Measurements from ENCODE around the gene BPTF.
"Not testable (repeated sequence)": the region's sequence is repeated elsewhere in the genome, so short reads cannot be mapped to it uniquely, and the experiment has no call there.

BPTF gene, protein sequence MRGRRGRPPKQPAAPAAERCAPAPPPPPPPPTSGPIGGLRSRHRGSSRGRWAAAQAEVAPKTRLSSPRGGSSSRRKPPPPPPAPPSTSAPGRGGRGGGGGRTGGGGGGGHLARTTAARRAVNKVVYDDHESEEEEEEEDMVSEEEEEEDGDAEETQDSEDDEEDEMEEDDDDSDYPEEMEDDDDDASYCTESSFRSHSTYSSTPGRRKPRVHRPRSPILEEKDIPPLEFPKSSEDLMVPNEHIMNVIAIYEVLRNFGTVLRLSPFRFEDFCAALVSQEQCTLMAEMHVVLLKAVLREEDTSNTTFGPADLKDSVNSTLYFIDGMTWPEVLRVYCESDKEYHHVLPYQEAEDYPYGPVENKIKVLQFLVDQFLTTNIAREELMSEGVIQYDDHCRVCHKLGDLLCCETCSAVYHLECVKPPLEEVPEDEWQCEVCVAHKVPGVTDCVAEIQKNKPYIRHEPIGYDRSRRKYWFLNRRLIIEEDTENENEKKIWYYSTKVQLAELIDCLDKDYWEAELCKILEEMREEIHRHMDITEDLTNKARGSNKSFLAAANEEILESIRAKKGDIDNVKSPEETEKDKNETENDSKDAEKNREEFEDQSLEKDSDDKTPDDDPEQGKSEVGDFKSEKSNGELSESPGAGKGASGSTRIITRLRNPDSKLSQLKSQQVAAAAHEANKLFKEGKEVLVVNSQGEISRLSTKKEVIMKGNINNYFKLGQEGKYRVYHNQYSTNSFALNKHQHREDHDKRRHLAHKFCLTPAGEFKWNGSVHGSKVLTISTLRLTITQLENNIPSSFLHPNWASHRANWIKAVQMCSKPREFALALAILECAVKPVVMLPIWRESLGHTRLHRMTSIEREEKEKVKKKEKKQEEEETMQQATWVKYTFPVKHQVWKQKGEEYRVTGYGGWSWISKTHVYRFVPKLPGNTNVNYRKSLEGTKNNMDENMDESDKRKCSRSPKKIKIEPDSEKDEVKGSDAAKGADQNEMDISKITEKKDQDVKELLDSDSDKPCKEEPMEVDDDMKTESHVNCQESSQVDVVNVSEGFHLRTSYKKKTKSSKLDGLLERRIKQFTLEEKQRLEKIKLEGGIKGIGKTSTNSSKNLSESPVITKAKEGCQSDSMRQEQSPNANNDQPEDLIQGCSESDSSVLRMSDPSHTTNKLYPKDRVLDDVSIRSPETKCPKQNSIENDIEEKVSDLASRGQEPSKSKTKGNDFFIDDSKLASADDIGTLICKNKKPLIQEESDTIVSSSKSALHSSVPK (N-terminal part only)

DNA sequence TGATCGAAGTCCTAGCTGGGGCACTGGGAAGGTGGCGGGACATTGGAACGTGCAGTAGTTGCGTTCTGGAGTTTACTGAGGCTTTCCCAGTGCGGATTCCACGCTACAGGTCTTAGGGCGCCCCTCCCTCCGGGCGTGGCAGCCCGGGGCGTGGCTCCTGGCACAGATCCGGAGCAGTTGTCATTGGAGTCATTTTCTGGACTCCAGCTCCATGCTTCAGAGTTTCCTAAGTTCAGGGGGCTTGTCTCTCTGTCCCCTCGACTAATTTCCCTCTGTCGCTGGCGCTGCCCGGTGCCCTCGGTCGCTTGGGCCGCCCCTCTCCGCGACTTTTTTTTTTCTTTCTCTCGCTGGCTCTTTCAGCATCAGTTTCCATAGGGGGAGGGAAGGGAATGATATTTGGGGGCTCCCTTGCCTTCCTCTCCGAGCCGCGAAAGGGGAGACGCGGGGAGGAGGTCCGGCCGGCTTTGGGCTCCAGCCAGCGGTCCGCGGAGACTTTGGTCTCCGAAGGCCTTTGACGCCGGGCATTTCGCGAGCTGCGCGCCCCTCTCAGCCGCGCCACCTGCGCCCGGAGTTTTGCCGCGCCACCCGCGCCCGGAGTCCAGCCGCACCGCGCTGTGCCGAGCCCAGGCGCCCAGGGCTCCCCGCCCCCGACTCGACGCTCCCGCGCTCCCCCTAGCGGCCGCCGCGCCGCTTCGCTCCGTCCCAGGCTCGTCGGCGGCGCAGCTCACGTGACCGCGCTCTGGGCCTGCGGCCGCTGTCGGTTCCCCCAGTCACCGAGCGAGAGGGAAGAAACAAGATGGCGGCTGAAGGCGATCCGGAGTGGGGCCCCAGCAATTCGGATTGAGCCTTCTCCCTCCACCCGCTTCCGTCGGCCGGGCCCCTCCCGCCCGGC, at the start of gene BPTF:
Gene BPTF (plus strand): TSS at position 769 of the 892 bp plus-strand sequence. CDS start 222 bp downstream, outside the sequence.
- DNase-seq = peak; percentile 91 to 94 (median 92)

DNA sequence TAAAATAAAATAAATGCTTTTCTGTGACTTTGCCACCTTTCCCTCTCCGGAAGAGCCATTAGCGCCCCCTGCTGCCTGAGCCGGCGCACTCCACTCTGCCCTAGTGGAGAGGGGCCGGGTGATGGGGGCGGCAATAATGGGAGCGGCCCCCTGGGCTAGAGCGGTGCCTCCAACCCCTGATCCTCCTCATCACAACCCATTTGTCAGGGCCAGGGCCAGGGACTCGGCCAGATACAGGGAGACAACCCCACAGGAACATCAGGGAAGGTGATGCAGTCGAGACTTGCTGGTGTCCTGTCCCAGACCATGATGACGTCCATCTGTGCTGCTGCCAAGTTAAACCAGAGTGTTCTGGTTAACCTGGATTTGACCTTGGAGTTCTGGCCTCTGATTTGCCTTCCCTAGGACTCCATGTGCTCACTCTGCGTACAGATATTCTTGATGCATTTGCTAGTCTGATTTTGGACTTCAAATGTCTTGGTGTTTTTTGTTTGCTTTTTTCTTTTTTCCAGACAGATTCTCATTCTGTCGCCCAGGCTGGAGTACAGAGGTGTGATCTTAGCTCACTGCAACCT, 46.1 kb upstream of the BPTF start:
- DNase-seq = no peak

DNA sequence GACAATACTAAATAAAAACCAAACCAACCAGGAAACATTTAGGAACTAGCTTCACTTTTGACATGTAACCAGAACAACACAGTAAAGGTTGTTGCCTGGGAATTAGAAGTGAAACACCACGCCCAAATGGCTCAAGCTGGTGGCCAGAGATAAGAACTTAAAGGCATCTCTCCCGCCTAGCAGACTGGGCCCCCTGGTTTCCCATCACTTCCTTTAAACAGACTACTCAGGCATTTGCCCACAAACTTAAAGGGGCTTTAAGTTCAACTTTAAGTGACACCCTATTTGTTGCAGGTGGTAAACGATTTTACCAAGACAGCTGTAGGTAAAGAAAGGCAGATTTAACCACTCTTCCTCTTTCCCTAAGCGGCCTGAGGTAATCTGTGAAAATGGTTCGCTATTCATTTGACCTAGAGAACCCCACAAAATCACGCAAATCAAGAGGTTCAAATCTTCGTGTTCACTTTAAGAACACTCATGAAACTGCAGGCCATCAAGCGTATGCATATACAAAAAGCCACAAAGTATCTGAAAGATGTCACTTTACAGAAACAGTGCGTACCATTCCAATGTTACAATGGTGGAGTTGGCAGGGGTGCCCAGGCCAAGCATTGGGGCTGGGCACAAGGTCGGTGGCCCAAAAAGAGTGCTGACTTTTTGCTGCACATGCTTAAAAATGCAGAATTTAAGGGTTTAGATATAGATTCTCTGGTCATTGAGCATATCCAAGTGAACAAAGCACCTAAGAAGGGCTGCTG, 40.8 kb upstream of the BPTF start:
- DNase-seq = no peak

DNA sequence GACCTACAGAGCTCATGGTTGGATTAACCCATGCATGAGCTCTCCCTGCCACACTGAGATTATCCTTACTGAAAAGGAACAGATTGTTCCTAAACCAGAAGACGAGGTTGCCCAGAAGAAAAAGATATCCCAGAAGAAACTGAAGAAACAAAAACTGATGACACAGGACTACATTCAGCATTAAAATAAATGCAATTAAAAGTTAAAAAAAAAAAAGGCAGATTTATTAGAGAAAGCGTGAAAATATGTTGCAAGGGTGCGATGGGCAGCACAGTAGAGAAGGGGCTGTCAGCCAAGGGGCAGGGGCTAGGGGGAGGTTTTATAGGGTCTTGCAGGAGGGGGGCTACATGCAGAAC, 40.2 kb upstream of the BPTF start:
- no peak for DNase-seq

DNA sequence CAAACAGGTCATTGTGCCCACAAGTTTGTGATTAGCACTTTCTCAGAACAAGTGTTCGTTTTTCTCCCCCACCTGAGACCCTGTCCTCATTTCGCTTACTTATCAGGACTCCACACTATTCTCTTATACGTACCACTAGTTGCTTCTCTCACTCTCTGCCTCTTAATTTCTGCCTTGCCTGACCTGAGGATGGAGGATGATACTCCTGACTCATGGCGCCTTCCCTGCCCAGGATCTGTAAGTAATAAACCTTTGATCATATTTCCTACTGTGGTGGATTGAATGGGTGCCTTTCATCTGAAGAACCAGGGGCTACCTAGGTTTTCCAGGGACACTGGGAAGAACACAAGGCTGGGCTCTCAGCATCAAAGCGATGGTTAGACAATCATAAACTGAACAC, 39.8 kb upstream of the BPTF start:
- no peak for DNase-seq

DNA sequence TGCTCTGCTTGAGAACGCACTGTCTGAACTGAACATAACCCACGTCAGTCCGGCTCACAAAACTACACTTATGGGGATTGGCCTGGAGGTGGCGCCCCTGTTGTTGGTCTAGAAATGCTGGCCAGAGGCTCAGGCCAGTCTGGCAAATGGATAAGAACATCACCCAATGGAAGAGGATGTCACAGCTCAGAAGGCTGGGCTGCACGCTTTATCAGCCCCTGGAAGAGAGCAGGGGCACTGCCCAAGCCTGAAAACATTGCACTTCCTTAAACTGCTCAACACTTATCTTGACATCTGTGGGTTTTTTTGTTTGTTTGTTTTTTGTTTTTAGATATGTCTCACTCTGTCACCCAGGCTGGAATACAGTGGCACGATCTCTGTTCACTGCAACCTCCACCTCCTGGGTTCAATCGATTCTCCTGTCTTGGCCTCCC, 24.8 kb upstream of the BPTF start:
- peak; percentile 16 to 64 (median 31) for DNase-seq

DNA sequence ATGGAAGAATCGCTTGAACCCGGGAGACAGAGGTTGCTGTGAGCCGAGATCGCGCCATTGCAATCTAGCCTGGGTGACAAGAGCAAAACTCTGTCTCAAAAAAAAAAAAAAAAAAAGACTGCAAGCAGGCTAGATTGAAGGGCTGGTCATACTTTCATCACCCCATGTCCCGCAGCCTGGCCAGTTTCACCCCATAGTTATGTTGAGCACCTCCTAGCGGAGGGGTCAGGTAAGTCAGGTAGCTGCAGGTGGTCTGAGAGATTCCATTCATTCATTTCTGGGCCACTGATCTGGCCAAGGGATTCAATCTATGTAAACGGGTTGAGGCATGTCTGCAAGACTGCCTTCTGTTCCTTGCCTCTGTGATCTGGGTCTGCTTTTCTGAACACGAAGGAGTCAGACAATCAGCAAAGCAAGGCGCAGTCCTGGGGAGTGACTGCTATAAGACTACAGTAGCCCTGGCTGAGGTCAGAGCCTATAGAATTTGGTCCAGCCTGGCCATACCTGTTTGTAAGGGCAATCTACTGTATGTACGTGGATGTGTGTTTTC, 23.6 kb upstream of the BPTF start:
- no peak for DNase-seq

DNA sequence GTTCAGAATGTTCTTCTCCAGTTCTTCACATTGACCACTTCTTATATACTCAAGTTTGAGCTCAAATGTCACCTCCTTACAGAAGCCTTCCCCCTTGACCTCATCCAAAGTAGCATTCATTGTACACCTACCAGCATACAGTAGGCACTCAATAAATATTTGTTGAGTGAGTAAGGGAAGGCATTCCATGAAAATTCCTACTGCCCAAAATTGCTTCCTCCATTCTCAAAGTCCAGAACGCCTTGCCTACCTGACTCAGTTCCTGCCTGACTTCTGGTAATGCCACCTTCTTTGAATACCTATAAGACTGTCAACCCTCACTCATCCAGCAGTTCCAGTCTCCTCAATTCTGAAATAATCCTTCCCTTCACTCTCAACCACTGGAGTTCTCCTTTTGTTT, 14.8 kb upstream of the BPTF start:
- DNase-seq = no peak

DNA sequence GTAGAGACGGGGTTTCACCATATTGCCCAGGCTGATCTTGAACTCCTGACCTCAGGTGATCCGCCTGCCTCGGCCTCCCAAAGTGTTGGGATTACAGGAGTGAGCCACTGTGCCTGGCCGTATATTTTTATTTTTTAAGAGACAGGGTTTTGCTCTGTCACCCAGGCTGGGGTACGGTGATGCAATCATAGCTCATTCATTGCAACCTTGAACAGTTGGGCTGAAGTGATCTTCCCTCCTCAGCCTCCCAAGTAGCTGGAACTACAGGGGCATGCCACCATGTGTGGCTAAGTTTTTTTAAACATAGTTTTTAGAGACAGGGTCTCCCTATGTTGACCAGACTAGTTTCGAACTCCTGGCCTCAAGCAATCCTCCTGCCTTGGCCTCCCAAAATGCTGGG, 12.9 kb upstream of the BPTF start:
- not testable (repeated sequence) for DNase-seq

DNA sequence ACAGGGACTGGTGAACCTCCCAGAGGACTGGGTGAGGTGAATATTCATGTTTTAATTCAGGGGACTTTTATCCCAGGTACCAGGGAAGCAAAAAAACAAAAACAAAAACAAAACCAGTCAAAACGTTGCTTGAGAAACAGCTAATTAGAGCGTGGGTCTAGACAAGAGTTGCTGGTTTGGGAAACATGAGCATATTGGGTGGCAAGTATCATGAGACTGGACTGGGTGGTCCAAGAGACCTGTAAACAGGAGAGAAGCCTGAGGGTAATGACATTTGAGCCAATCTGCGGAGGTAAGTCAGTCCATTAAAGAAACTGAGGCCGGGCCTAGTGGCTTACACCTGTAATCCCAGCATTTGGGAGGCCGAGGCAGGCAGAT, 11.5 kb upstream of the BPTF start:
- DNase-seq = no peak

DNA sequence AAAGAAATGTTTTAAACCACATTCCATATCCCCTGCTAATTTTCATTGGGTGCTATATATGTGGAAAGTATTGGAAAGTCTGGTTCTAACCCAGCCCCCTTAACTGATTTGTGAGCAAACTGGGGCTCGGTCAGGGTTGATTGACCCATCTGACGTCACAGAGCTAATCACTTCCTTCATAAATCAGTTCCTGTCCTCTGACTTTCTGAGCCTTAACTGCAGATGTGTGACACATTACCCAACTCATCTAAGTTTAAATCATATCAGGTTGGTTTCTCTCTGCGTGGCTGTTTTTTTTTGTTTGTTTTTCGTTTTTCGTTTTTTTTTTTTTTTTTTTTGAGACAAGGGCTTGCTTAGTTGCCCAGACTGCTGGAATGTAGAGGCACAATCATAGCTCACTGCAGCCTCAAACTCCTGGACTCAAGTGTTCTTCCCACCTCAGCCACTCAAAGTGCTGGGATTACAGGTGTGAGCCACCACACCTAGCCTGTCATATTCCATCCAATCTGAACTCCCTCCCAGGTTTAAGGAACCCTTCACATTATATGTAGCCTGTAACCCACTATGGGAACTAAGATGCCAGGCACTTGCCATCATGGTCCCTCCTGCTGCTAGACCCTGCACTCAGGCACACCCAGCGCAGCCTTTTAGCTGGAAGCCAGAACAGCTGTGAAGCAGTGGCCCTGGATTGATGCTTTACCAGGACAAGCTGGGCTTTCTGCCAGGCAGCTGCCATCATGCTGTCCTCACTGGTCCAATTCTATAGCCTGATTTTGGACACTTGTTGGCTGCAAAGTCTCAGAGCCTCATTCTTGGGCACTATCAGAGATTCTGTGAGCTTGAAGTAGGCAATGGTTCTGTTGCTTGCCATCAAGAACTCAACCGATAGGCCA, 6.9 kb upstream of the BPTF start:
- DNase-seq = no peak

DNA sequence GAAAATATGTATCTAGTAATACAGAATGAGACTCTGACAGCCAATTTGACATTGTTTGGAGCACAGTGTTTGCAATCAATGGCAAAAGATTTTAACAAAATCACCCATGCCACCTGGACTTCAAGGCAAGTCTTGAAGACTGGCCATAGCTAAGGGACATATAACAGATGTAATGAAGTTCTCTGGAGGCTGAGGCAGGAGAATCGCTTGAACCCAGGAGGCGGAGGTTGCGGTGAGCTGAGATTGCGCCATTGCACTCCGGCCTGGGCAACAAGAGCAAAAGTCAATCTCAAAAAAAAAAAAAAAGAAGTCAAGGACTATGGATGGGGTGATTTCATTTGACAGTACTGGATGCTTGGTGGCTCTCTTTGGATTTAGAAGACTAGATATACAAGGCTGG, 5.6 kb upstream of the BPTF start:
- DNase-seq = no peak

DNA sequence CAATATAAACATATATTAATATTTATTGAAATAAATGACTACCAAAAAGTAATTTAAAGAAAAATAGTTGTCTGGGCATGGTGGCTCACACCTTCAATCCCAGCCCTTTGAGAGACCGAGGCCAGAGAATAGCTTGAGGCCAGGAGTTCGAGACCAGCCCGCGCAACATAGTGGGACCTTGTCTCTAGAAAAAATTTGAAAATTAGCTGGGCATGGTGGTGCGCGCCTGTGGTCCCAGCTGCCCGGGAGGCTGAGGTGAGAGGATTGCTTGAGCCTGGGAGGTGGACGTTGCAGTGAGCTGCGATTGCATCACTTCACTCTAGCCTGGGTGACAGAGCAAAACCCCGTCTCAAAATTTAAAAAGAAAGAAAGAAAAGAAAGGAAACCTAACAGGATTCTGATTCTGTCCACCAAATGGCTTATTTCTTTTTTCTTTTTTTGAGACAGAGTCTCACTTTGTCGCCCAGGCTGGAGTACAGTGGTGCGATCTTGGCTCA, 3.4 kb upstream of the BPTF start:
- DNase-seq = no peak

DNA sequence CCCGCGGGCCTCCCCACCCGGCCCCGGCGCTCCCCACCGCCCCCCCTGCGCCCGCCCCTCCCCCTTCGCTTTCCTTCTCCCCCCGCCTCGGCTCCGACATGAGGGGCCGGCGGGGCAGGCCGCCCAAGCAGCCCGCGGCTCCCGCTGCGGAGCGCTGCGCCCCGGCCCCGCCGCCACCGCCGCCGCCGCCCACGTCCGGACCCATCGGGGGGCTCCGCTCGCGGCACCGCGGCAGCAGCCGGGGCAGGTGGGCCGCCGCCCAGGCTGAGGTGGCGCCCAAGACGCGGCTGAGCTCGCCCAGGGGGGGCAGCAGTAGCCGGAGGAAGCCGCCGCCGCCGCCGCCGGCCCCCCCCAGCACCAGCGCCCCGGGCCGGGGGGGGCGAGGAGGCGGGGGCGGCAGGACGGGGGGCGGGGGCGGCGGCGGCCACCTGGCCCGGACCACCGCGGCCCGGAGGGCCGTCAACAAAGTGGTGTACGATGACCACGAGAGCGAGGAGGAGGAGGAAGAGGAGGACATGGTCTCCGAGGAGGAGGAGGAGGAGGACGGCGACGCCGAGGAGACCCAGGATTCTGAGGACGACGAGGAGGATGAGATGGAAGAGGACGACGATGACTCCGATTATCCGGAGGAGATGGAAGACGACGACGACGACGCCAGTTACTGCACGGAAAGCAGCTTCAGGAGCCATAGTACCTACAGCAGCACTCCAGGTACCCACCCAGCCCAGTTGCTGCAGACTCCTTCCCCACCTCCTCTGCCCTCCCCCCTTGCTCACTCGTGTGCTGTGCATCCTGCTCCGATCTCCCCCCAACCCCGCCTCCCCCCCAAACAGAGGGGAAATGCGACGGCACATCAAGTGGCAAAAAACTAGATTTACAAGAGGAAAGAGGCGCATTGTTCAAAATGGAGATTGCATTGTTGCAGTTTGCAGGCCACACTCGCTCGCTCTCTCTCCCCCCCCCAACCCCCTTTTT, 611 bp downstream of the BPTF start:
- peak; percentile 12 to 71 (median 64) for DNase-seq

DNA sequence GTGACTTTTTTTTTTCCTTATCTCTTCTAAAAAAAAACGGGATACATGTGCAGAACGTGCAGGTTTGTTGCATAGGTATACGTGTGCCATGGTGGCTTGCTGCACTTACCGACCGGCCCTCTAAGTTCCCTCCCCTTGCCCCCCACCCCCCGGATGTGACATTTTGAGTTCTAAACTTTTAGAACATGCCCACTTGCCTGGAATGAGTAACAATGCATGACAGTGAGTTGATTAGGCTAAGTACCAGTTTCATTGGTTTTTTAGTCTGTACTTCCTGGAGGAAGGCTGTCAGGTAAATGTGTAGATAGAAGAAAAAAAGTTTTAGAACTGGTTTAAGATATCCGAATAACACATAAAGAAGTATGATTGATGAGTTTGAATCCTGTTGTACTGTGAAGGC, 4.0 kb downstream of the BPTF start:
- no peak for DNase-seq

DNA sequence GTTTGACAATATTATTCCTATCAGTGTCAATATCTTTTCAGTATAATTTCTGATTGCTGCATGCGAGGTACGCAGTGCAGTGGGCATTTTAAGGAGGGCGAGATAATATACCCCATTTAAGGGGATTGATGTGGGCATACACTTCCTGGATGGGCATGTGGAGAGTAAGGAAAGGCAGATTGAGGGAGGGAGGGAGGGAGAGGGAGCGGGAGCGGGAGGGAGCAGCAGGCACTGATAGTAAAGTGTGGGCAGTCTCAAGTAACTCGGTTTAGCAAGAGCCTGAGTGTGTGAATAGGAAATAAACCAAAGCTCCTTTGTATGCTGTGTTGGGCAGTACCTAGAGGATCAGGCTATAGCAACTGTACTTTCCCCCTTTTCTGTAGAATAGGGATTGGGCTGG, 5.1 kb downstream of the BPTF start:
- no peak for DNase-seq

DNA sequence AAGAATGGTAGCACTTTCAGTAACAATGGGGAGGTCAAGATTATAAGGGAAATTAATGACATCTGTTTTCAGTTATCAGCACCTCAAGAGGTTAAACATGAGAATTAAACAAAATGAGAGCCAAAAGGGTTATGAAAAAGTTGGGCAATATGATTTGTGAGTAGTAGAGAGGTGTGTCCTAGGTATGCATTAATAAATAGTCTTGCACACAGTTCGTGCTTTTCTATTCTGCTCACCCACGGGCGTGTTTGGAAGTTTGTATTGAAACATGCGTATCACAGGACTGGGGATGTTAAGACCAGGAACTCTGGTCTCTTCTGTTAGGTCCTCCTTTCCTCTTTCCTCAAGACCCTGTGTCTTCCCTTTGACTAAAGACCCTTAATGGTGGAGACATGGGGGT, 6.0 kb downstream of the BPTF start:
- no peak for DNase-seq

DNA sequence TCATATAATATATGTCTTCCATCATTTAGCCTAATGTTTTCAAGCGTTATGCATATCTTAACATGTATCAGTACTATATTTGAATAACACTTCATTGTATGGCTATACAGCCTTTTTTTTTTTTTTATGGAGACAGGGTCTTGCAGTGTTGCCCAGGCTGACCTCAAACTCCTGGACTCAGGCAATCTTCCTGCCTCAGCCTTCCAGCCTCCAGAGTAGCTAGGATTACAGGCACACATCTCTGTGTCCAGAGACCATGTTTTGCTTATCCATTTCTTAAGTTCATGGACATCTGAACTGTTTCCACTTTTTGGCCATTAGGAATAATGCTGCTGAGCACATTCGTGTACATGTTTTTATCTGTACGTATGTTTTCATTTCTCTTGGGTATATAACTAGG, 7.8 kb downstream of the BPTF start:
- DNase-seq = no peak
